CD4-positive, alpha-beta memory T cell (primary cell): ENCODE measurements around the gene RNF157. TPM values are rescaled to one million over a fixed set of nuclear protein-coding genes. Genes with fewer than 3 reads are reported as not detected.
"Not testable (repeated sequence)": the region's sequence is repeated elsewhere in the genome, so short reads cannot be mapped to it uniquely, and the experiment has no call there.

ENCODE experiments used
- CTCF ChIA-PET: fragments of 350-600 bp; sonication (Branson Sonifier 250); formaldehyde crosslinking; loops from one replicate; lab custom pipeline; 2021; ENCODE audit warnings: inconsistent platforms; ENCODE audit not compliant: partially characterized antibody; lab: Charles Lee
- POLR2A ChIA-PET: fragments of 350-600 bp; sonication (Branson Sonifier 250); formaldehyde crosslinking; loops from one replicate; lab custom pipeline; 2021; ENCODE audit not compliant: partially characterized antibody; lab: Charles Lee
- DNase-seq, 5 donors: peaks; one replicate each; pipeline versions ENCODE4 v3.0.0 to v3.0.0-alpha.2; 2020 to 2022; ENCODE audit warnings: mixed read lengths in 1 of 5
- H3K27ac ChIP-seq: one replicate; pipeline ENCODE4 v1.7.0; 2013; ENCODE audit warnings: low read depth, low read length
- H3K27me3 ChIP-seq: 2 replicates; pipeline ENCODE4 v1.7.0; 2013; ENCODE audit warnings: mild to moderate bottlenecking, low read length, moderate library complexity; ENCODE audit not compliant: insufficient read depth
- H3K36me3 ChIP-seq: 2 replicates; pipeline ENCODE4 v1.7.0; 2013; ENCODE audit warnings: mild to moderate bottlenecking, low read length, moderate library complexity; ENCODE audit not compliant: insufficient read depth
- H3K4me1 ChIP-seq: 2 replicates; pipeline ENCODE4 v1.7.0; 2013; ENCODE audit warnings: mild to moderate bottlenecking, low read length, moderate library complexity; ENCODE audit not compliant: insufficient read depth
- H3K4me3 ChIP-seq, 2 donors: one replicate each; pipeline ENCODE4 v1.7.0; 2013; ENCODE audit warnings: low read length in 2 of 2, mild to moderate bottlenecking in 1 of 2
- H3K9me3 ChIP-seq, 2 donors: one replicate each; pipeline ENCODE4 v1.7.0; 2013; ENCODE audit warnings: low read length in 2 of 2, control low read depth in 1 of 2; ENCODE audit not compliant: control insufficient read depth in 1 of 2
- H3K27ac Mint-ChIP-seq, 7 donors: one replicate each; pipeline ENCODE4 v1.8.0; 2020 to 2021; ENCODE audit warnings: mixed read lengths in 7 of 7, mild to moderate bottlenecking in 6 of 7, inconsistent platforms in 3 of 7, moderate library complexity in 3 of 7
- H3K27me3 Mint-ChIP-seq, 2 donors: one replicate each; pipeline ENCODE4 v1.8.0; 2020 to 2021; ENCODE audit warnings: mixed read lengths in 2 of 2
- H3K36me3 Mint-ChIP-seq, 2 donors: one replicate each; pipeline ENCODE4 v1.8.0; 2020 to 2021; ENCODE audit warnings: mixed read lengths in 2 of 2, inconsistent platforms in 1 of 2, mild to moderate bottlenecking in 1 of 2
- H3K4me1 Mint-ChIP-seq, 4 donors: one replicate each; pipeline ENCODE4 v1.8.0; 2020 to 2021; ENCODE audit warnings: mixed read lengths in 4 of 4, mild to moderate bottlenecking in 1 of 4
- H3K4me3 Mint-ChIP-seq, 8 donors: one replicate each; pipeline ENCODE4 v1.8.0; 2020 to 2021; ENCODE audit warnings: mixed read lengths in 8 of 8, mild to moderate bottlenecking in 7 of 8, moderate library complexity in 6 of 8, inconsistent platforms in 3 of 8
- H3K9me3 Mint-ChIP-seq, 8 donors: one replicate each; pipeline ENCODE4 v1.8.0; 2020 to 2021; ENCODE audit warnings: mixed read lengths in 8 of 8, mild to moderate bottlenecking in 5 of 8, inconsistent platforms in 3 of 8, moderate library complexity in 1 of 8
- intact Hi-C: fragments of 100-400 bp; cut with micrococcal nuclease; formaldehyde crosslinking; loops from one replicate; pipeline ENCODE4 v1.15.1; 2023
- polyA plus RNA-seq, 2 donors: library from polyadenylated mRNA; unstranded; fragments of 300-500 nt; fragmentation: Illumina TruSeq; gene quantifications; one replicate each; pipeline ENCODE4 v1.2.3, GENCODE V29; 2021
- total RNA-seq, 2 experiments: library from RNA; stranded (reverse); gene quantifications; one replicate each; pipeline ENCODE4 v1.2.3, GENCODE V29; 2021

RNF157 gene
- total and polyA plus RNA-seq, 4 experiments from 2014 or later = 4.0 to 22.5 (median 20.0) TPM

- intact Hi-C loops = loop anchor here (5.0 kb wide), 1 partner anchor 39 kb away; no protein-coding TSS in a partner anchor
- CTCF ChIA-PET = no interaction called here
- H3K36me3 ChIP-seq = no peaks in the 10 kb centered on the region
- no peak for DNase-seq
- H3K9me3 ChIP-seq = no peaks in the 10 kb centered on the region
- peaks cover 19% of the 10 kb centered on the region for H3K4me1 ChIP-seq
- no peaks in the 10 kb centered on the region for H3K27me3 Mint-ChIP-seq
- peaks cover 23 to 52% (median 36%) of the 10 kb centered on the region in 4 donors for H3K4me1 Mint-ChIP-seq
- no peaks in the 10 kb centered on the region for H3K27me3 ChIP-seq
- H3K27ac ChIP-seq = no peak overlapping the region
- peaks cover 5 to 8% of the 10 kb centered on the region in 2 donors for H3K36me3 Mint-ChIP-seq
- H3K4me3 Mint-ChIP-seq = no peak overlapping the region
- POLR2A ChIA-PET = interaction anchor here (0.6 to 1.4 kb wide), 4 partner anchors 29 to 92 kb away, joined by 3 to 4 read pairs (median 4); partner anchors contain the start of gene UBALD2
- peaks cover 0 to 2% (median 0%) of the 10 kb centered on the region in 8 donors for H3K9me3 Mint-ChIP-seq
- no peak overlapping the region for H3K4me3 ChIP-seq
- H3K27ac Mint-ChIP-seq = peak overlapping the region in 4 of 7 donors; percentile 8 to 46 (median 32)
Observed at GRCh38 chr17:76235883-76236282, 4.4 kb downstream of the RNF157 start.

- Histone ChIP-seq H3K36me3 (no peaks in the 10 kb centered on the region), H3K27me3 (no peaks in the 10 kb centered on the region), H3K27ac (no peak overlapping the region), H3K4me1 (peaks cover 23% of the 10 kb centered on the region), H3K4me3 (no peak overlapping the region), H3K9me3 (no peaks in the 10 kb centered on the region)
- no peaks in the 10 kb centered on the region for H3K27me3 Mint-ChIP-seq
- CTCF ChIA-PET = no interaction called here
- intact Hi-C loops = loop anchor here (5.0 kb wide), 1 partner anchor 33 kb away; the partner anchor contains the start of gene UBALD2
- peak overlapping the region in 5 of 8 donors; percentile 20 to 43 (median 31) for H3K4me3 Mint-ChIP-seq
- POLR2A ChIA-PET = interaction anchor here (1.2 to 2.2 kb wide), 3 partner anchors 9 to 32 kb away, joined by 4 to 6 read pairs (median 5); partner anchors contain the start of gene UBALD2
- peaks cover 4 to 8% of the 10 kb centered on the region in 2 donors for H3K36me3 Mint-ChIP-seq
- peaks cover 26 to 52% (median 42%) of the 10 kb centered on the region in 4 donors for H3K4me1 Mint-ChIP-seq
- H3K27ac Mint-ChIP-seq = peak overlapping the region in 5 of 7 donors; percentile 8 to 87 (median 27)
- DNase-seq = no peak
- H3K9me3 Mint-ChIP-seq = peaks cover 0 to 2% (median 0%) of the 10 kb centered on the region in 8 donors
Observed at GRCh38 chr17:76234354-76234679, 6.0 kb downstream of the RNF157 start.

DNA sequence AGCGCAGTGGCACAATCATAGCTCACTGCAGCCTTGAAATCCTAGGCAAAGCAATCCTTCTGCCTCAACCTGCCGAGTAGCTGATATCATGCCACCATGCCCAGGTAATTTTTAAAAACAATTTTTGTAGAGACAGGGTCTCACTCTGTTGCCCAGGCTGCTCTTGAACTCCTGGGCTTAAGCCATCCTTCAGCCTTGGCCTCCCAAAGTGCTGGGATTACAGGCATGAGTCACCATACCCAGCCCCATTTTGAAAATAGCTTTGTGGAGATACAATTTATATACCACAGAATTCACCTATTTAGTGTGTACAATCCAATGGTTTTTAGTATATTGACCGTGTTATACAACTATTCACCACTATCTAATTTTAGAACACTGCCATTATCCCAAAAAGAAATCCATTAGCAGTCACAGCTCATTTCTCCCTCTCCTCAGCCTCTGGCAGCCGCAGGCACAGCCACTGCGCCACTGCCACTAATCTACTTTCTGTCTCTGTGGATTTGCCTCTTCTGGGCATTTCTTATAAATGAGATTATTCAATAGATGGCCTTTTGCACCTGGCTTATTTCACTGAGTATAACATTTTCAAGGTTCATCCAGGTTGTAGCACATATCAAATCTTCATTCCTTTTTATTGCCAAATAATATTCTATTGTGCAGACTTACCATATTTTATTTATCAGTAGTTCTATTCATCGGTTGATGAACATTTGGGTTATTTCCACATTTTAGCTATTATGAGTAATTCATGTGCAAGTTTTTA, 6.5 kb downstream of the RNF157 start:
- H3K27me3 ChIP-seq = no peaks in the 10 kb centered on the region
- peak overlapping the region in 5 of 7 donors; percentile 32 to 87 (median 59) for H3K27ac Mint-ChIP-seq
- peak overlapping the region in 1 of 8 donors; percentile 21 for H3K4me3 Mint-ChIP-seq
- DNase-seq = no peak
- no peaks in the 10 kb centered on the region for H3K9me3 ChIP-seq
- H3K4me3 ChIP-seq = no peak overlapping the region
- no peak overlapping the region for H3K27ac ChIP-seq
- peaks cover 7 to 12% of the 10 kb centered on the region in 2 donors for H3K36me3 Mint-ChIP-seq
- CTCF ChIA-PET = interaction anchor here (1.5 kb wide), 1 partner anchor 54 kb away, joined by 3 read pairs; no protein-coding TSS in a partner anchor
- intact Hi-C loops = loop anchor here (5.0 kb wide), 1 partner anchor 34 kb away; the partner anchor contains the start of gene UBALD2
- H3K36me3 ChIP-seq = no peaks in the 10 kb centered on the region
- no peaks in the 10 kb centered on the region for H3K27me3 Mint-ChIP-seq
- peaks cover 21% of the 10 kb centered on the region for H3K4me1 ChIP-seq
- H3K9me3 Mint-ChIP-seq = peaks cover 0 to 2% (median 0%) of the 10 kb centered on the region in 8 donors
- peaks cover 26 to 52% (median 42%) of the 10 kb centered on the region in 4 donors for H3K4me1 Mint-ChIP-seq
- POLR2A ChIA-PET = interaction anchor here (1.2 to 2.2 kb wide), 3 partner anchors 10 to 33 kb away, joined by 4 to 6 read pairs (median 5); partner anchors contain the start of gene UBALD2

DNA sequence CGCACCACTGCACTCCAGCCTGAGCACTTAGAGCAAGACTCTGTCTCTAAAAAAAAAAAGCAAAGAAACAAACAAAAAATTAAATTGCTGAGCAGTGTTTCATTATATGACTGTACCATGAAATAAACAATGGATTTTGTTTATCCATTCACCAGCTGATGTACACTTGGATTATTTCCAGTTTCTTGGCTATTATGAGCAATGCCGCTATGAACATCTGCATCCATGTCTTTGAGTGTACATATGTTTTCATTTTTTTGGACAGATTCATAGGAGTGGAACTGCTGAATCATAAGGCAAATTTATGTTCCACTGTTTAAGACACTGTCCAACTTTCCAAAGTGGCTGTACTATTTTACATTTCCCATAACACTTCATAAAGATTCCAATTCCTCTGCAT, 8.0 kb downstream of the RNF157 start:
- no peak for DNase-seq
- no peak overlapping the region for H3K27ac ChIP-seq
- Mint-ChIP-seq H3K4me1 (peaks cover 24 to 51% (median 37%) of the 10 kb centered on the region in 4 donors), H3K27me3 (no peaks in the 10 kb centered on the region), H3K4me3 (no peak overlapping the region), H3K27ac (peak overlapping the region in 2 of 7 donors; percentile 7 to 53), H3K36me3 (peaks cover 7 to 19% of the 10 kb centered on the region in 2 donors), H3K9me3 (peaks cover 0 to 2% (median 0%) of the 10 kb centered on the region in 8 donors)
- H3K27me3 ChIP-seq = no peaks in the 10 kb centered on the region
- peaks cover 14% of the 10 kb centered on the region for H3K4me1 ChIP-seq
- intact Hi-C loops = loop anchor here (5.0 kb wide), 1 partner anchor 35 kb away; the partner anchor contains the start of gene UBALD2
- H3K9me3 ChIP-seq = no peaks in the 10 kb centered on the region
- ChIA-PET POLR2A (interaction anchor here (2.2 kb wide), 1 partner anchor 11 kb away, joined by 5 read pairs; no protein-coding TSS in a partner anchor), CTCF (interaction anchor here (1.5 kb wide), 1 partner anchor 53 kb away, joined by 3 read pairs; no protein-coding TSS in a partner anchor)
- H3K36me3 ChIP-seq = no peaks in the 10 kb centered on the region
- H3K4me3 ChIP-seq = no peak overlapping the region

- DNase-seq, H3K27me3 Mint-ChIP-seq, H3K27ac ChIP-seq, H3K9me3 ChIP-seq, H3K9me3 Mint-ChIP-seq, H3K36me3 ChIP-seq, CTCF ChIA-PET, POLR2A ChIA-PET, H3K4me1 ChIP-seq, intact Hi-C loops, H3K4me3 Mint-ChIP-seq, H3K27me3 ChIP-seq, H3K4me3 ChIP-seq: not testable (repeated sequence)
- H3K36me3 Mint-ChIP-seq = peaks cover 12 to 25% of the 10 kb centered on the region in 2 donors
- H3K27ac Mint-ChIP-seq = peak overlapping the region in 1 of 7 donors; percentile 32
- peaks cover 19 to 37% (median 24%) of the 10 kb centered on the region in 4 donors for H3K4me1 Mint-ChIP-seq
Observed at GRCh38 chr17:76226749-76227148, 13.5 kb downstream of the RNF157 start.

- intact Hi-C loops, H3K27me3 ChIP-seq, H3K27me3 Mint-ChIP-seq, H3K4me1 ChIP-seq, H3K27ac ChIP-seq, H3K4me3 ChIP-seq, H3K4me3 Mint-ChIP-seq, H3K36me3 ChIP-seq, H3K9me3 ChIP-seq, H3K9me3 Mint-ChIP-seq, POLR2A ChIA-PET, DNase-seq: not testable (repeated sequence)
- CTCF ChIA-PET = interaction anchor here (1.0 kb wide), 1 partner anchor 13 kb away, joined by 4 read pairs; no protein-coding TSS in a partner anchor
- H3K36me3 Mint-ChIP-seq = peaks cover 9 to 23% of the 10 kb centered on the region in 2 donors
- peaks cover 23 to 40% (median 25%) of the 10 kb centered on the region in 4 donors for H3K4me1 Mint-ChIP-seq
- peak overlapping the region in 3 of 7 donors; percentile 42 to 78 (median 70) for H3K27ac Mint-ChIP-seq
Observed at GRCh38 chr17:76225373-76226086, 14.8 kb downstream of the RNF157 start.
